Measurements from ENCODE around the gene PLXNA4.

DNA sequence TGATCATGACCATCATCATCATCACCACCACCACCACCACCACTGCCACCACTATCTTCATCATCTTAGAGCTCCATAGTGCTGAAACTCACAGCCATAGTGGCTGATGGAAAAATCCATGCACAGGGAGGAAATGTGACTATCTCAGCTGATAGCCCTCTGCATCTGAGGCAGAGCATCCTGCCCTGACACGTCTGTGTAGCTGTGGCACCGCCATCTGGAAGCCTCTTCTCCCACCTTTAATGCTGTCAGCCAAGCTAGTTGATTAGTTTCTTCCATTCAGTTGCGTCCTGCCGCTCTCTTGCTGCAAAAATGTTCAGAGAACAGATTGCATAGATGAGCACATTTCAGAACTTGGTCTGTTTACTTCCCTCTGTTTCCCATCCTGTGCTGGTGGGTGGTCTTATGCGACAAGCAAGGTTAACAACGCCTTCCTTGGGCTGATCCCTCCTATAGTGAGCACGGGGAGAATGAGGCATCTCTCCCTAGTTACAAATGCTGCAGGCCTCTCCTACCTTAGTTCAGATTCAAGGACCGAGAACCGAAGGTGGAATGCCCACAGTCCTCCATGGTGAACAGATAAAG lies 478.6 kb downstream of the PLXNA4 start:
- TF ChIP-seq, protein P1, sequence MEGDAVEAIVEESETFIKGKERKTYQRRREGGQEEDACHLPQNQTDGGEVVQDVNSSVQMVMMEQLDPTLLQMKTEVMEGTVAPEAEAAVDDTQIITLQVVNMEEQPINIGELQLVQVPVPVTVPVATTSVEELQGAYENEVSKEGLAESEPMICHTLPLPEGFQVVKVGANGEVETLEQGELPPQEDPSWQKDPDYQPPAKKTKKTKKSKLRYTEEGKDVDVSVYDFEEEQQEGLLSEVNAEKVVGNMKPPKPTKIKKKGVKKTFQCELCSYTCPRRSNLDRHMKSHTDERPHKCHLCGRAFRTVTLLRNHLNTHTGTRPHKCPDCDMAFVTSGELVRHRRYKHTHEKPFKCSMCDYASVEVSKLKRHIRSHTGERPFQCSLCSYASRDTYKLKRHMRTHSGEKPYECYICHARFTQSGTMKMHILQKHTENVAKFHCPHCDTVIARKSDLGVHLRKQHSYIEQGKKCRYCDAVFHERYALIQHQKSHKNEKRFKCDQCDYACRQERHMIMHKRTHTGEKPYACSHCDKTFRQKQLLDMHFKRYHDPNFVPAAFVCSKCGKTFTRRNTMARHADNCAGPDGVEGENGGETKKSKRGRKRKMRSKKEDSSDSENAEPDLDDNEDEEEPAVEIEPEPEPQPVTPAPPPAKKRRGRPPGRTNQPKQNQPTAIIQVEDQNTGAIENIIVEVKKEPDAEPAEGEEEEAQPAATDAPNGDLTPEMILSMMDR (IDR thresholded peaks at IDR 0.05) = no peak
- TF ChIP-seq POLR2A (IDR thresholded peaks at IDR 0.05) = no peak
